ENCODE measurements around the gene WFIKKN2.

GRCh38 chr17:50832267-50832863 lies 3.0 kb upstream of the WFIKKN2 start:
- TF ChIP-seq SP1 (IDR thresholded peaks at IDR 0.05) (no peak), ELF4 (IDR thresholded peaks at IDR 0.05) (no peak)

Measured in HEK293T (cell line).